RWPE2 (cell line): ENCODE results near the gene NEMP1.
"Not testable (repeated sequence)": the region's sequence is repeated elsewhere in the genome, so short reads cannot be mapped to it uniquely, and the experiment has no call there.

Experiments
- ATAC-seq: fragments of 200-7000 bp; cut with Tn5 transposase; 3 replicates; pipeline ENCODE4 v1.9.1; 2021; ENCODE audit warnings: low read depth
- DNase-seq: peaks from one replicate; pipeline ENCODE4 v3.0.0-alpha.2; 2020; ENCODE audit warnings: low spot score
- H3K27ac ChIP-seq: fragments of 450-650 bp; 2 replicates; pipeline ENCODE4 v1.5.1; 2017; ENCODE audit warnings: mild to moderate bottlenecking; ENCODE audit not compliant: poor library complexity, severe bottlenecking
- H3K27me3 ChIP-seq: fragments of 250-450 bp; sonication (Bioruptor Pico); 2 replicates; pipeline ENCODE4 v1.5.1; 2021; ENCODE audit warnings: mild to moderate bottlenecking, moderate library complexity; ENCODE audit not compliant: insufficient read depth, poor library complexity, severe bottlenecking
- H3K36me3 ChIP-seq: fragments of 250-450 bp; sonication (Bioruptor Pico); 2 replicates; pipeline ENCODE4 v1.5.1; 2020; ENCODE audit warnings: low read depth, mild to moderate bottlenecking, moderate library complexity
- H3K4me1 ChIP-seq: fragments of 250-450 bp; sonication (Bioruptor Pico); 2 replicates; pipeline ENCODE4 v1.5.1; 2021; ENCODE audit warnings: mild to moderate bottlenecking, moderate library complexity; ENCODE audit not compliant: insufficient read depth, poor library complexity, severe bottlenecking
- H3K4me3 ChIP-seq: fragments of 250-450 bp; sonication (Bioruptor Pico); 2 replicates; pipeline ENCODE4 v1.5.1; 2021; ENCODE audit warnings: mild to moderate bottlenecking, moderate library complexity; ENCODE audit not compliant: severe bottlenecking
- H3K9me3 ChIP-seq: fragments of 250-450 bp; sonication (Bioruptor Pico); 2 replicates; pipeline ENCODE4 v1.5.1; 2021; ENCODE audit warnings: mild to moderate bottlenecking, moderate library complexity; ENCODE audit not compliant: severe bottlenecking
- CTCF ChIP-seq: fragments of 450-650 bp; IDR thresholded peaks from one replicate; pipeline ENCODE4 v1.5.1; 2017; ENCODE audit warnings: mild to moderate bottlenecking, moderate library complexity; ENCODE audit not compliant: poor library complexity, severe bottlenecking

NEMP1 gene

GRCh38 chr12:57126061-57126460 lies 47.5 kb upstream of the NEMP1 start:
- ATAC-seq (no peak), DNase-seq (no peak)
- Histone ChIP-seq H3K4me1 (peaks cover 3% of the 10 kb centered on the region), H3K27me3 (no peaks in the 10 kb centered on the region), H3K9me3 (no peaks in the 10 kb centered on the region), H3K4me3 (no peak overlapping the region), H3K27ac (no peak overlapping the region), H3K36me3 (no peaks in the 10 kb centered on the region)
- TF ChIP-seq CTCF, result no peak

- Histone ChIP-seq H3K4me3 (no peak overlapping the region), H3K9me3 (no peaks in the 10 kb centered on the region), H3K36me3 (no peaks in the 10 kb centered on the region), H3K4me1 (peaks cover 3% of the 10 kb centered on the region), H3K27ac (no peak overlapping the region), H3K27me3 (no peaks in the 10 kb centered on the region)
- peak; percentile 95 for TF ChIP-seq CTCF
- DNase-seq (no peak), ATAC-seq (peak; percentile 52; the same call in 2 of the 3 replicates)
These were observed 45.8 kb upstream of the NEMP1 start for GRCh38 chr12:57124261-57124877.

GRCh38 chr12:57123813-57124212 lies 45.2 kb upstream of the NEMP1 start:
- no peak for TF ChIP-seq CTCF
- H3K27ac ChIP-seq, result no peak overlapping the region
- H3K9me3 ChIP-seq, result no peaks in the 10 kb centered on the region
- ATAC-seq (no peak), DNase-seq (no peak)
- H3K36me3 ChIP-seq, result no peaks in the 10 kb centered on the region
- H3K4me1 ChIP-seq, result peaks cover 8% of the 10 kb centered on the region
- H3K27me3 ChIP-seq, result no peaks in the 10 kb centered on the region
- no peak overlapping the region for H3K4me3 ChIP-seq

- peaks cover 11% of the 10 kb centered on the region for H3K4me1 ChIP-seq
- DNase-seq, H3K36me3 ChIP-seq, H3K27me3 ChIP-seq, H3K4me3 ChIP-seq, ATAC-seq, H3K27ac ChIP-seq, H3K9me3 ChIP-seq: not testable (repeated sequence)
These were observed 42.1 kb upstream of the NEMP1 start for GRCh38 chr12:57120718-57121117.

GRCh38 chr12:57119294-57120085 lies 40.9 kb upstream of the NEMP1 start:
- peaks cover 11% of the 10 kb centered on the region for H3K4me1 ChIP-seq
- no peaks in the 10 kb centered on the region for H3K36me3 ChIP-seq
- no peak for DNase-seq
- ATAC-seq, result no peak
- no peak for TF ChIP-seq CTCF
- peak overlapping the region; percentile 73 for H3K27ac ChIP-seq
- no peaks in the 10 kb centered on the region for H3K27me3 ChIP-seq
- no peak overlapping the region for H3K4me3 ChIP-seq
- H3K9me3 ChIP-seq, result no peaks in the 10 kb centered on the region
